RWPE2 (cell line): Measurements from ENCODE around the gene TFF1.

Source experiments
- ATAC-seq: fragments of 200-7000 bp; cut with Tn5 transposase; 3 replicates; pipeline ENCODE4 v1.9.1; 2021; ENCODE audit warnings: low read depth
- DNase-seq: peaks from one replicate; pipeline ENCODE4 v3.0.0-alpha.2; 2020; ENCODE audit warnings: low spot score
- H3K27ac ChIP-seq: fragments of 450-650 bp; 2 replicates; pipeline ENCODE4 v1.5.1; 2017; ENCODE audit warnings: mild to moderate bottlenecking; ENCODE audit not compliant: poor library complexity, severe bottlenecking
- H3K27me3 ChIP-seq: fragments of 250-450 bp; sonication (Bioruptor Pico); 2 replicates; pipeline ENCODE4 v1.5.1; 2021; ENCODE audit warnings: mild to moderate bottlenecking, moderate library complexity; ENCODE audit not compliant: insufficient read depth, poor library complexity, severe bottlenecking
- H3K36me3 ChIP-seq: fragments of 250-450 bp; sonication (Bioruptor Pico); 2 replicates; pipeline ENCODE4 v1.5.1; 2020; ENCODE audit warnings: low read depth, mild to moderate bottlenecking, moderate library complexity
- H3K4me1 ChIP-seq: fragments of 250-450 bp; sonication (Bioruptor Pico); 2 replicates; pipeline ENCODE4 v1.5.1; 2021; ENCODE audit warnings: mild to moderate bottlenecking, moderate library complexity; ENCODE audit not compliant: insufficient read depth, poor library complexity, severe bottlenecking
- H3K4me3 ChIP-seq: fragments of 250-450 bp; sonication (Bioruptor Pico); 2 replicates; pipeline ENCODE4 v1.5.1; 2021; ENCODE audit warnings: mild to moderate bottlenecking, moderate library complexity; ENCODE audit not compliant: severe bottlenecking
- H3K9me3 ChIP-seq: fragments of 250-450 bp; sonication (Bioruptor Pico); 2 replicates; pipeline ENCODE4 v1.5.1; 2021; ENCODE audit warnings: mild to moderate bottlenecking, moderate library complexity; ENCODE audit not compliant: severe bottlenecking
- CTCF ChIP-seq: fragments of 450-650 bp; IDR thresholded peaks from one replicate; pipeline ENCODE4 v1.5.1; 2017; ENCODE audit warnings: mild to moderate bottlenecking, moderate library complexity; ENCODE audit not compliant: poor library complexity, severe bottlenecking

Gene TFF1

DNA sequence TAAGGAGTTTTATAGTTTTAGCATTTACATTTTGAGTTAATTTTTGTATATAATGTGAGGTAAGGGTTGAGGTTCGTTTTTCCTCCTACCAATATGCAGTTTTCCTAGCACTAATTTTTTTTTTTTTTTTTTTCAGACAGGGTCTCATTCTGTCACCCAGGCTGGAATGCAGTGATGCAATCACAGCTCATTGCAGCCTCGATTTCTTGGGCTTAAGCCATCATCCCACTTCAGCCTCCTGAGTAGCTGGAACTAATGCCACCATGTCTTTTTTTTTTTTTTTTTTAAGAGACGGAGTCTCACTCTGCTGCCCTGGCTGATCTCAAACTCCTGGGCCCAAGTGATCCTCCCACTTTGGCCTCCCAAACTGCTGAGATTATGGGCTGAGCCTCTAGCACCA, 34.8 kb upstream of the TFF1 start:
- Histone ChIP-seq H3K4me3 (no peak overlapping the region), H3K9me3 (no peaks in the 10 kb centered on the region), H3K27ac (no peak overlapping the region), H3K27me3 (no peaks in the 10 kb centered on the region), H3K36me3 (no peaks in the 10 kb centered on the region), H3K4me1 (peaks cover 4% of the 10 kb centered on the region)
- no peak for ATAC-seq
- TF ChIP-seq CTCF: no peak
- DNase-seq: no peak

GRCh38 chr21:42400525-42400924, 34.2 kb upstream of the TFF1 start:
- DNase-seq (no peak), ATAC-seq (no peak)
- Histone ChIP-seq H3K27me3 (no peaks in the 10 kb centered on the region), H3K9me3 (no peaks in the 10 kb centered on the region), H3K36me3 (no peaks in the 10 kb centered on the region), H3K27ac (no peak overlapping the region), H3K4me1 (peaks cover 10% of the 10 kb centered on the region), H3K4me3 (no peak overlapping the region)
- TF ChIP-seq CTCF: no peak

- DNase-seq (no peak), ATAC-seq (no peak)
- no peak for TF ChIP-seq CTCF
- Histone ChIP-seq H3K4me1 (peaks cover 10% of the 10 kb centered on the region), H3K27ac (no peak overlapping the region), H3K4me3 (no peak overlapping the region), H3K36me3 (no peaks in the 10 kb centered on the region), H3K27me3 (no peaks in the 10 kb centered on the region), H3K9me3 (no peaks in the 10 kb centered on the region)
Observed at GRCh38 chr21:42398436-42399028, 32.2 kb upstream of the TFF1 start.

DNA sequence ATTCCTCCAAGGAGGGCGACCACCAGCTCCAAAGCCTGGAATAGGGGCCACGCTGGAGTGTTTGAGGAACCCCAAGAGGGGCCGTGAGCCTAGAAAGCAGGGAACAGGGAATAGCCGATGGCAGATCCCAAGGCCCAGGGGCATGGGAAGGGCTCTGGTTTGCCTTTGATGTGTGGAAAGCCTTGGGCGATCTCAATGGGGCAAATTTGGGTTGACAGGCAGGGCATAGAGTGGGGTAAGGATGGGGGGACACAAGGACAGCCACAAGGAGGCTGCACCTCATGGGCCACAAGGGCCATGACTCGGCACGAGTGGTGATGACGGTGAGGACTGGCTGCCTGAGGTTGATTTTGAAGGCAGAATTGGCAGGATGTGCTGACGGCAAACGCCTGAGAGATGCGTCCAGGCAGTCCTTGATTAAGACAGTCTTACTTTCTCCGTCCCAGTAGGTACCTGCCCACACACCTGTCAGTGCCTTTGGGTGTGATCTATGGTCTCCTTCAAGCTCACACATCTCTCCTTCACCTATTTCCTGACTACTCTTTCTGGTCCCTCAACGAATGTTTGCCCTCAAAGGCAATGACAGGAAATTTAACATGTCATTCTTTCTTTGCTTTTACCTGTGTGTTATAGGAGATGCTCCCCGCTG, 31.5 kb upstream of the TFF1 start:
- peaks cover 10% of the 10 kb centered on the region for H3K4me1 ChIP-seq
- no peak for TF ChIP-seq CTCF
- no peaks in the 10 kb centered on the region for H3K27me3 ChIP-seq
- no peak overlapping the region for H3K4me3 ChIP-seq
- H3K27ac ChIP-seq: no peak overlapping the region
- no peaks in the 10 kb centered on the region for H3K36me3 ChIP-seq
- H3K9me3 ChIP-seq: no peaks in the 10 kb centered on the region
- no peak for ATAC-seq
- no peak for DNase-seq
